Right kidney (tissue), 1 donor: Measurements from ENCODE around the gene IL17RE.

Source experiments
- DNase-seq: peaks from one replicate; pipeline ENCODE4 v3.0.0-alpha.2; 2016

The IL17RE gene

DNA sequence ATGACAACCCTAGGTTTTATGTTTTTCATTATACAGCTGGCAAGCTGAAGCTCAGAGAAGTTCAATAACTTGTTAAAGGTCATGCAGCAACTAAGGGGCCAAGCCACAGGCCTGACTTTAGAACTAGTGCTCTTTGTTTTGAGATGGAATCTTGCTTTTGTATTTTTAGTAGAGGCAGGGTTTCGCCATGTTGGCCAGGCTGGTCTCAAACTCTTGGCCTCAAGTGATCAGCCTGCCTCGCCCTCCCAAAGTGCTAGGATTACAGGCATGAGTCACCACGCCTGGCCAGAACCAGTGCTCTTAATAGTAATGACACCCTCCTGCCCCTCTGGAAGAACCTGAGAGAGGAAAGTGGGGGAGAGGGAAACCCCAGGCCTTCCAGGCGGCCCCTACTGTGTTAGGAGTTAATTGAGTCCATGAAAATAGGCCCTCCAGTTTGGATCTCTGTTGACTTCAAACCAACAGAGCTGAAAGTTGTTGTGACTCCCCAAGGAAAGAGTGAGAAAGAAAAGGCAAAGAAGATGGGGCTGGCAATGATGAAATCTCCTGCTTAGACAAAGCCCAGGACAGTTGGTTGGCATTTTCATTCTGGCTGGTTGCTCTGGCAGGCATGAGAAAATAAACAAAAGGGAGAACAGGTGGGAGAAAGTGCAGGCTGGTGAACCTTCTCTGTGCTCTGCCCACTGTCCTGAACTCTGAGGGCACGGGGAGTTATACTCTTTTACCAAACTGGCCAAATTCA is 53.1 kb downstream of the IL17RE start:
- DNase-seq = no peak

DNA sequence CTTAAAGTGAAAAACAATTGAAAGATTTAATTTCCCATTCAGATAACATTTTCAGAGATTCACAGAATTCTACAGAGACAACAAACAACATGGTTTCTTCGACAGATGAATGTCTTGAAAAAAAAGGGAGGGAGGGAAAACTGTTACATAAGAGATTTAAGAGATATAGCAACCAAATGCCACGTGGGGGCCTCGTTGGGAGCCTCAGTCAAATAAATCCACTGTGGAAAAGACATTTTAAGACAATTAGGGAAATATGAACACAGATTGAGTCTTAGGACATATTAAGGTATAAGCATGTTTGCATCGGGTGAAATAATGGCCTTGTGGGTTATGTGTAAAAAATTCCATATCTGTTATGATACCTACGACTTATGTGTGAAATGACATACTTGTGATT is 54.6 kb downstream of the IL17RE start:
- DNase-seq = no peak

DNA sequence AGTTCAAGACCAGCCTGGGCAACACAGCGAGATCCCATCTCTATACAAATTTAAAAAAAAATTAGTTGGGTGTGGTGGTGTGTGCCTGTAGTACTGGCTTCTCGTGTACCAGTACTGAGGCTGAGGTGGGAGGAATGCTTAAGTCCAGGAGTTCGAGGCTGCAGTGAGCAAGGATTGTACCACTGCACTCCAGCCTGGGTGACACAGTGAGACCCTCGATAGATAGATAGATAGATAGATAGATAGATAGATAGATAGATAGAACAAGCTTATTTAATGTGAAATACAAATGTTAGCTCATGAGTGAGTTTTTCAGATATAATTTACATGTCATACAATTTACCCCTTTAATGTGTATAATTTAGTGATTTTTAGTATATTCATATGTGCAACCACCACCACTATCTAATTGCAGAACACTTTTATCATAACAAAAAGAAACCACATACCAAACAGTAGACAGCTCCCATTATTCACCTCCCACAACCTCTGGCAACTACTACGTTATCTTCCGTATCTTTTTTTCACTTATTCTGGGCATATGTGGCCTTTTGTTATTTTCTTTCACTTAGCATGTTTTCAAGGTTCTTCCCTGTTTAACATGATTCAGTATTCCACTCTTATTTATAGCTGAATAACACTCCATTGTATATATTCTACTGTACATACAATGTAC is 62.7 kb downstream of the IL17RE start:
- DNase-seq = no peak
